ENCODE data around the gene SEC31B.
A peak's percentile ranks its signal among the peaks of the same experiment; 100 is the strongest.

The SEC31B gene

GRCh38 chr10:100490531-100490930 is 29.1 kb downstream of the SEC31B start:
- DNase-seq = no peak

GRCh38 chr10:100489396-100489795 is 30.3 kb downstream of the SEC31B start:
- DNase-seq = no peak

- DNase-seq = no peak
Measured at GRCh38 chr10:100487529-100487928, 32.1 kb downstream of the SEC31B start.

- peak; percentile 49 for DNase-seq
Measured at GRCh38 chr10:100485801-100486495, 33.7 kb downstream of the SEC31B start.

- no peak for DNase-seq
Measured at GRCh38 chr10:100485366-100485765, 34.3 kb downstream of the SEC31B start.

- DNase-seq = peak; percentile 71
Measured at GRCh38 chr10:100483876-100484666, 35.6 kb downstream of the SEC31B start.

GRCh38 chr10:100482834-100483185 is 36.9 kb downstream of the SEC31B start:
- peak; percentile 44 for DNase-seq

GRCh38 chr10:100482181-100482833 is 37.4 kb downstream of the SEC31B start:
- peak; percentile 68 for DNase-seq

GRCh38 chr10:100481462-100482081 is 38.1 kb downstream of the SEC31B start:
- peak; percentile 84 for DNase-seq

- DNase-seq = no peak
Measured at GRCh38 chr10:100480002-100480401, 39.7 kb downstream of the SEC31B start.

GRCh38 chr10:100479037-100479436 is 40.6 kb downstream of the SEC31B start:
- no peak for DNase-seq

- no peak for DNase-seq
Measured at GRCh38 chr10:100477970-100478369, 41.7 kb downstream of the SEC31B start.

- DNase-seq = no peak
Measured at GRCh38 chr10:100470367-100470766, 49.3 kb downstream of the SEC31B start.

GRCh38 chr10:100469756-100470155 is 49.9 kb downstream of the SEC31B start:
- DNase-seq = no peak

- no peak for DNase-seq
Measured at GRCh38 chr10:100468978-100469377, 50.7 kb downstream of the SEC31B start.

- DNase-seq = no peak
Measured at GRCh38 chr10:100468322-100468721, 51.3 kb downstream of the SEC31B start.

- DNase-seq = peak; percentile 12
Measured at GRCh38 chr10:100462709-100463108, 57.0 kb downstream of the SEC31B start, which contains the start of gene WNT8B. Gene WNT8B (plus strand): TSS chr10:100463009. CDS start chr10:100463169, 160 bp downstream.

GRCh38 chr10:100448951-100449350 is 70.7 kb downstream of the SEC31B start:
- no peak for DNase-seq

- DNase-seq = no peak
Measured at GRCh38 chr10:100447663-100448062, 72.0 kb downstream of the SEC31B start.

- no peak for DNase-seq
Measured at GRCh38 chr10:100446130-100446761, 73.4 kb downstream of the SEC31B start.

- no peak for DNase-seq
Measured at GRCh38 chr10:100442548-100442947, 77.1 kb downstream of the SEC31B start.

- no peak for DNase-seq
Measured at GRCh38 chr10:100438674-100439315, 80.9 kb downstream of the SEC31B start.

All from NCI-H82 (cell line).